GM12864 (cell line): ENCODE results near the gene IPCEF1.

Experiments used
- DNase-seq: peaks from one replicate; pipeline ENCODE4 v3.0.0-alpha.2; 2011; ENCODE audit warnings: low read depth
- H3K4me3 ChIP-seq: 2 replicates; pipeline ENCODE4 v1.5.1; 2011; ENCODE audit warnings: mild to moderate bottlenecking, low read depth, low read length, control low read depth
- TF ChIP-seq, protein P1 (sequence below): IDR thresholded peaks from 2 replicates; pipeline ENCODE4 v1.5.1; 2011; ENCODE audit warnings: low read depth, mild to moderate bottlenecking, moderate library complexity, low read length, control low read depth, inconsistent platforms; ENCODE audit errors: missing control alignments

Gene IPCEF1

DNA sequence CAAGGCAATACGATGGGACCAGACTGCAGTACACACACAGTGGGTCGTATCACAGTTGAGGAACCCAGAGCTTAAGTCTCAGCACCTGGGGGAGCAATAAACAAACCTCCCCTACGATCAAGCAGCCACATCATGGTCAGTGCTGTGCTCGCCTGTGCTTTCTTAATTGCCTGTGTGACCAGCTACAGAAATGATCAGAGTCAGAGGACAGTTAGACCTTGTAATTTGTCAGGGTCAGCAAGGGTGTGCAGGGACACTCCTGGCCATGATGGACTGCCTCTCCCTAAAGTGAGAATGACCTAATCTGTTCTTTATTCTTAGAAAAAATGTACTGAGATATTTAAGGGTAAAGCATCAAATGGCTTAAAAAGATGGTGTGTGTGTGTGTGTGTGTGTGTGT, 239.1 kb downstream of the IPCEF1 start:
- TF ChIP-seq, protein P1, sequence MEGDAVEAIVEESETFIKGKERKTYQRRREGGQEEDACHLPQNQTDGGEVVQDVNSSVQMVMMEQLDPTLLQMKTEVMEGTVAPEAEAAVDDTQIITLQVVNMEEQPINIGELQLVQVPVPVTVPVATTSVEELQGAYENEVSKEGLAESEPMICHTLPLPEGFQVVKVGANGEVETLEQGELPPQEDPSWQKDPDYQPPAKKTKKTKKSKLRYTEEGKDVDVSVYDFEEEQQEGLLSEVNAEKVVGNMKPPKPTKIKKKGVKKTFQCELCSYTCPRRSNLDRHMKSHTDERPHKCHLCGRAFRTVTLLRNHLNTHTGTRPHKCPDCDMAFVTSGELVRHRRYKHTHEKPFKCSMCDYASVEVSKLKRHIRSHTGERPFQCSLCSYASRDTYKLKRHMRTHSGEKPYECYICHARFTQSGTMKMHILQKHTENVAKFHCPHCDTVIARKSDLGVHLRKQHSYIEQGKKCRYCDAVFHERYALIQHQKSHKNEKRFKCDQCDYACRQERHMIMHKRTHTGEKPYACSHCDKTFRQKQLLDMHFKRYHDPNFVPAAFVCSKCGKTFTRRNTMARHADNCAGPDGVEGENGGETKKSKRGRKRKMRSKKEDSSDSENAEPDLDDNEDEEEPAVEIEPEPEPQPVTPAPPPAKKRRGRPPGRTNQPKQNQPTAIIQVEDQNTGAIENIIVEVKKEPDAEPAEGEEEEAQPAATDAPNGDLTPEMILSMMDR: no peak
- DNase-seq: no peak
- no peak overlapping the region for H3K4me3 ChIP-seq

DNA sequence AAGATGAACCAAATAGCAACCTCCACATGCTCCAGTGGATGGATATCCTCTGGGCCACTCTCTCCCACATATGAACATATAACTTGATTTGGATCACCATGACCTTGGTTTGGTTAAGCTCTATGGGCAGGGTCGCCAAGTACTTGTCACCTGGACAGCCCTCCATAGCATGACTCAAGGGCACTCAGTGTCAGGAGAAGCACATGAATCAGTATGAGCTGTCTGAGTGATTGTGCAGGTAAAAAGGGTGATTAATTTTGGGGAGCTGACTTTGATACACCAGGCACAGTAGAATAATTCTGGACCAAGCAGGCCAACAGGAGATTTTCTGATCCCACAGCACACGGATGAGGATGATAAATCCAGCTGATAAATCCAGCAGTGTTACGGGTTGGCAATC, 243.2 kb downstream of the IPCEF1 start:
- TF ChIP-seq, protein P1: no peak
- DNase-seq: no peak

DNA sequence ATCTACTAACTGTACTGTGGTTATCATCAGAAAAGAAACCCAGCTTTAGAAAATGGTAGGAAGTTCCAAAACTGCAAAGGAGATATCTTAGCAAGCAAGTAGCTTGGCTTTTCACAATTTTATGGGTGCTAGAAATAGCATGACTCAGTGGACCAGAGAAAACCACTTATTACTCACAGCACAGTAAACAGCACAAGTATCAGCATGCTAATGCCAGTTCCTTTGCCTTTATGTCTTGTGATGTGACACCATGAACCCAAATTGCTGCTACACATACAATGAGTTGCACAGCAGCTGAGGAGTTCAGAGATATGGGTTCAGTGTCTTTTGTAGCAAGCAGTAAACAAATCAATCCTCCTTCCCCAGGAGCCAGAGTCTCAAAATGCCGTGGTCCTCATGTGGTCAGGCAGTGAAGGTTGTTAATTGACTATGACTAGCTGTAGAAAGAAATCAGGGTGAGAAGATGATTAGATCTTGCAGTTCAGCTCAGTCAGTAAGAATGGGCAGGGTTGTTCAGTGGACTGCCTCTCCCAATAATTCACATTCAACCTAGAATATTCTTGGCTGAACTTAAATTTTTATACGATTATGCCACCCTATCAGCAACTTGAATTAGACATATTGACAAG, 244.3 kb downstream of the IPCEF1 start:
- DNase-seq: no peak
- no peak overlapping the region for H3K4me3 ChIP-seq
- TF ChIP-seq, protein P1: no peak

More for the DNA sequence above, 243.2 kb downstream of the IPCEF1 start:
- H3K4me3 ChIP-seq: no peak overlapping the region

DNA sequence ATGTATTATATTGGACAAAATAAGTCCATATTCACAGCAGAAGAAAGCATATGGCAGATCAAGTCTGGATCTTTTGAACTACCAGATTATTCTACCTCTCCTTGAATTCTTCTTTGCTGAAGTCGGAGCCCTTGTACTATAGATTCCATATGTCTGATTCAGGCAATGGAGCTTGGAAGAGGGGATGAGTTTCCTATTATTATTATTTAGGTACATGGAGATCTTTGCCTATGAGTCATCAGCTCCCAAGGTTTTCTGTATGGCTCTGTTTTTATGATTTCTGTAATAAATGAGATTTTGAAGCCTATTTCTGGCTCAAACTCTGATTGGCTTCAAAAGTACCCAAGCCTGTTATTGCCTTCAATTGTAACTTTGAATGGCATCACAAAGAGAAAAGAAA, 245.6 kb downstream of the IPCEF1 start:
- H3K4me3 ChIP-seq: no peak overlapping the region
- TF ChIP-seq, protein P1: no peak
- DNase-seq: no peak

DNA sequence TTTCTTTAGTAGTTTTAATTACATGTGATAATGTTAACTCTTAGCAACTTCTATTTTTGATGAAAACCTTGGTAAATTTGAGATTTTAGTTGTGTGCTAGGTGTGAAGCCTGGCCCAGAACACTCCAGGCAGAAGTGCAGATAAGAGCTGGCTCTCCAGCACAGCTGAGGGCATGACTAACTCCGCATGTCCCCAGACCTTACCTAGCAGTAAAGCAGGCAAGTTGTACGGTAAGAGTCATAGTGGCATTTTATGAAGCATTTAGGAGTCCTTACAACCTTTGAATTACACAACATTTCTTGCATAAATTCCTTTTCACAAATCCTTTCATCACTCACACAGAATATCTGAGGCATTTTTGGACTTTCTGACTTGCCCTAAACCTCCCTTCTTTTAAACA, 250.4 kb downstream of the IPCEF1 start:
- TF ChIP-seq, protein P1: no peak
- DNase-seq: no peak
- no peak overlapping the region for H3K4me3 ChIP-seq
